H7 (cell line): ENCODE measurements around the gene PRPF19. TPM values are rescaled to one million over a fixed set of nuclear protein-coding genes. Genes with fewer than 3 reads are reported as not detected.

Experiments used
- DNase-seq: peaks from one replicate; pipeline ENCODE4 v3.0.0; 2012
- H3K27me3 ChIP-seq: 2 replicates; pipeline ENCODE4 v1.6.0; 2011; ENCODE audit warnings: mild to moderate bottlenecking, low read length; ENCODE audit not compliant: control insufficient read depth, insufficient read depth
- H3K36me3 ChIP-seq: replicated peaks from 2 replicates; pipeline ENCODE4 v1.5.1; 2011; ENCODE audit warnings: low read length; ENCODE audit not compliant: control insufficient read depth, insufficient read depth
- H3K4me3 ChIP-seq: 2 replicates; pipeline ENCODE4 v1.5.1; 2011; ENCODE audit warnings: low read depth, mild to moderate bottlenecking, control low read depth, low read length, moderate library complexity; ENCODE audit not compliant: insufficient read depth
- total RNA-seq: library from RNA; depleted of rRNA; stranded (reverse); fragments of >200 nt; shearing (Covaris generic); gene quantifications from 2 replicates; pipeline ENCODE4 v1.2.3, GENCODE V29; 2014

PRPF19 gene
- total RNA-seq, 1 experiment from 2014 or later, result 123 TPM

DNA sequence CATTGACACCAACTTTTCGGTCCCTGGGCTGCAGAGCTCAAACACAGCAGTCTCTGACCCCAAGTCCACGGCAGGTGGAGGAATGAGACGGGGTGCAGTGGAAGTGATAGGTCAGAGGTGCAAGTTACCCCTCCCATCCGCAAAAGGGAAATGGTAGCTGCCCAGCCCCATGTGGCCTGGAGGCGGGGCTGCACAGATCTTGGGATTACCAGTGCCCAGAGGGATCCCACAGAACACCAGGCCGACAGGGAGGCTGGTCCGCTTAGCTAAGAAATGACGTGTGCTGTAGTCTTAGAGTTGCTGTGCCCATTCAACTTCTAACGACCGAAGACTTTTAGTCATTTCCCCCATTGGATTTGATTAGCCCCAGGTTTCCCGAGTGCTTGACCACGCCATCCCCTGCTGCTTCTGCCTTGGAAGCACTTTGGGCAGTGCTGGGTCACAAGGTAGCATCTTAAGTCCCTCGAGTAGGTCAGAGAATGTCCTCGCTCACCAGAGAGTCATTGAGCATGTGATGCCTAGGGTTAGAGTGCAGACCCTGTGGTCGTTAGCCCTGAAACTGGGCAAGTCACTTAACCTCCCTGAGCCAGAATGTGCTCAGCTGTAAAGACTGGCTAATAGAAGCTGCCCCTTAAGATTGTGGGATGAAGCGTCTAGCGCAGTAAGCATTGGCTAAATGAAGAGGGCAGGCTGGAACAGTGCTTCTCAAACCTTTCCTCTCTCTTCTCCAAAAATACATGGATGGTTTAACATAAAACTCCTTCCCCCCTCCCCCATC, 54.9 kb downstream of the PRPF19 start:
- peaks cover 22% of the 10 kb centered on the region for H3K27me3 ChIP-seq
- peak; percentile 47 for DNase-seq
- peaks cover 18% of the 10 kb centered on the region for H3K36me3 ChIP-seq
- no peak overlapping the region for H3K4me3 ChIP-seq

DNA sequence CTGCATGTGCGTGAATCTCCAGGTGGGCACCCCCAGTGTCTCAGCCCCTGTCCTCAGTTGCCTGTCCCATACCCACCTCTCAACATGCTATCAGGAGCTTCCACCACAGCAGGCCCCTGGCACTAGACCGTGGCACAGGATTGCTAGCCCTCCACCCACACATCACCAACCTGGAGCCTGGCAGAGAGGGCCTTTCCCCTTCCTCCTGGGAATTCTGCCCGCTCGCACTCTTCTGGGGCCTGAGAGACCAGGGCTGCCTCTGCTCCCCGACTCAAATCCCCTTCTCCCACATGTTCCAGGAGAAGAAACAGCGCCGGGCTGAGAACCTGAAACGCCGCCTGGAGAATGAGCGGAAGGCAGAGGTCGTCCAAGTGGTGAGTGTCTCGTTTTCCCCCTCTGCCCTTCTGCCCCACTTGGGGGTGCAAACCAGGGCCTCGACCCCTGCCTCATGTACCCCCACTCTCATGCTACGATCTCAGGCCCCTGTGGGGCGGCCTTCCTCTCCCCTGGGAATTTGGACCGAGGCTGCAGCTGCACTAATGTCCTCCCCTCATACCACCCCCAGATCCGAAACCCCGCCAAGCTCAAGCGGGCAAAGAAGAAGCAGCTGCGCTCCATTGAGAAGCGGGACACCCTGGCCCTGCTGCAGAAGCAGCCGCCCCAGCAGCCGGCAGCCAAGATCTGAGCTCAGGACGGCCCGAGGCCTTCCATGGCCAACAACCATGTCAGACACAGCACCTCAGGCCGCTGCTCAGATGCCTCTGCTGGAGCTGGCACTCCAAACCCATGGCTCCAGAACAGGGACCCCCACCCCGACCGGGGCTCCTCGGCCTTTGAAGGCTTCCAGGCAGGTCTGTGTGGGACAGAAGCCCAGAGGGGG, 56.5 kb downstream of the PRPF19 start:
- peaks cover 18% of the 10 kb centered on the region for H3K36me3 ChIP-seq
- H3K4me3 ChIP-seq, result no peak overlapping the region
- H3K27me3 ChIP-seq, result peaks cover 20% of the 10 kb centered on the region
- no peak for DNase-seq

DNA sequence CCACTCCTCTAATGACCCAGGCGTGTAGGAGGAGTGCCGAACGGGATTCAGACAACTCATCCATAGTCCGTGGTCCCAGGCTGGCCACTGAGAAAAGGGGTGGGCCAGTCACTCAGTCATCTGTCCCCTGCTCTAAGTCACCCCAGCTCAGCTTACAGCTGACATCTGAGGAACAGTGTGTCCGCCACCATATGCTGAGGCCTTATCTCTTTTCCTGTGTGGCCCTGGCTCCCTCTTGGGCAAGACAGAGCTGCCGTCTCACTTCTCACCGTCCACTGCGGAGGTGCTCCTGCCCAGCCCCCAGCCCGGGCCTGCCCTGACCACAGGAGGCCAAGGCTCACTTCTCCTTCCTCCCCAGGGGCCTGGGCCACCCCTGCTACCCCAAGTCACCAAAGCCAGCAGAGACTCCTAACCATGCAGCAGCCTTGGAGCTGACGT, 57.7 kb downstream of the PRPF19 start:
- Histone ChIP-seq H3K27me3 (peaks cover 11% of the 10 kb centered on the region), H3K4me3 (no peak overlapping the region), H3K36me3 (peaks cover 18% of the 10 kb centered on the region)
- DNase-seq, result no peak

DNA sequence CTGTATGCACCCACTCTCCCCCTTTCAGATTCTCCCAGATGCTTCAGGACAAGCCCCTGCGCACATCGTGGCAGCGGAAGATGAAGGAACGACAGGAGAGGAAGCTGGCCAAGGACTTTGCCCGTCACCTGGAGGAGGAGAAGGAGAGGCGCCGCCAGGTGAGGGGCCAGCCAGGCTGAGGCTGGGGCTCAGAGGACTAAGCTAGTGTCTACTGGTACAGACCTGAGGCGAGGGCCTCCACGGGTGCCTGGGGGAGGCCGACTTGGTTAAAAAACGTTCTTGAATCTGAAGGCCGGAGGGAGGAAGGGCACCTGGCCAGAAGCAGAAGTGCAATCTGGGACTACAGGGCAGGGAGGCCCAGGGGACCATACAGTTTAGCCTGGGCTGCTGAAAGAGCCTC, 58.5 kb downstream of the PRPF19 start:
- Histone ChIP-seq H3K27me3 (peaks cover 5% of the 10 kb centered on the region), H3K4me3 (no peak overlapping the region), H3K36me3 (peaks cover 18% of the 10 kb centered on the region)
- no peak for DNase-seq

DNA sequence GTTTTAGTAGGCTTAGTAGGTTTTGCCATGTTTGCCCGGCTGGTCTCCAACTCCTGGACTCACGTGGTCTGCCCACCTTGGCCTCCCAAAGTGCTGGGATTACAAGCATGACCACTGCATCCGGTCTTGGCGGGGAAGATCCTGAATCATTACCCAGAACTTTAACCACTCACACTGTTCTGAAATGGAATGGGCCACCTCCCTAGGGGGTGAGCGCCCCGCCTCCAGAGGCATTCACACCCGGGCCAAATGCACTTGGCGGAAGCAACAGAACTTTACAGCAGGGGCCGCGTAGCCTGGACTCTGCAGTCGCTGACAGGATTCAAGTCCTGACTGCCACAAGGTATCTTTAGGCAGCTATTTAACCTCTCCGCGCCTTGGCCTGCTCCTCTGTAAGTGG, 59.1 kb downstream of the PRPF19 start:
- peaks cover 1% of the 10 kb centered on the region; the same call in 1 of the 2 replicates for H3K27me3 ChIP-seq

DNA sequence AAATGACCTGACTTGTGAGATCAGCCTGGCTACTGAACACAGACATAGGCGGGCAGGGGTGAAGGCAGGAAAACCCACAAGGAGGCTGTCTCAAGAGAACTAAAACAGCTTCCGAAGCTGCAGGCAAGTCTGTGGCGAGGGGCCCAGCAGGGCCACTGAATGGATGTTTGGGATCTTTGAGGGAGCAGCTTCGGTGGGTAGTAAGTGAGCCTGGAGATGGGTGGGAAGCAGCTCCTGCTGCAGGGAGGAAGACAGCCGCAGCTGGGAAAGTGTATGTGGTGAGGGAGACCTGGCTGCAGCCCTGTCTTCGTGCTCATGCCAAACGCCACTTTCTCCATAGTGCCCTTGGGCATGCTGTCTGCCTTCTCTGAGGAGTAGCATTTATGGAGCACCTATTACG, 61.0 kb downstream of the PRPF19 start:
- Histone ChIP-seq H3K27me3 (no peaks in the 10 kb centered on the region), H3K36me3 (peaks cover 11% of the 10 kb centered on the region), H3K4me3 (no peak overlapping the region)
- DNase-seq, result no peak

More for the DNA sequence above, 59.1 kb downstream of the PRPF19 start:
- Histone ChIP-seq H3K4me3 (no peak overlapping the region), H3K36me3 (peaks cover 18% of the 10 kb centered on the region)
- no peak for DNase-seq

DNA sequence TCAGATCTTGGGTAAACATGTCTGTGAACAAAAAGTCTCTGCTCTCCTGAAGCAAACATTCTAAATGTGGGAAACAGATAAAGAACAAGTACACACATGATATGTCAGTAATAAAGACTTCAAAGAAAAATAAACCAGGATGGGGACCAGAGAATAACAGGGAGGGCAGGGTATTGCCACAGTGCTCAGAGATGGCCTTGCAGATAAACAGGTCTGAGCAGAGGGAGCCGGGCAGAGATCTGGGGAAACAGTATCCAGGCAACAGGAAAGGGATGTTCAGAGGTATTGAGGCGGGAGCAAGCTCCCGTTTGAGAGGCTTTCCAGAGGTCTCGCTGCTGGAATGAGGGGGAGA, 61.5 kb downstream of the PRPF19 start:
- Histone ChIP-seq H3K36me3 (peaks cover 9% of the 10 kb centered on the region), H3K4me3 (no peak overlapping the region), H3K27me3 (no peaks in the 10 kb centered on the region)
- DNase-seq, result no peak

DNA sequence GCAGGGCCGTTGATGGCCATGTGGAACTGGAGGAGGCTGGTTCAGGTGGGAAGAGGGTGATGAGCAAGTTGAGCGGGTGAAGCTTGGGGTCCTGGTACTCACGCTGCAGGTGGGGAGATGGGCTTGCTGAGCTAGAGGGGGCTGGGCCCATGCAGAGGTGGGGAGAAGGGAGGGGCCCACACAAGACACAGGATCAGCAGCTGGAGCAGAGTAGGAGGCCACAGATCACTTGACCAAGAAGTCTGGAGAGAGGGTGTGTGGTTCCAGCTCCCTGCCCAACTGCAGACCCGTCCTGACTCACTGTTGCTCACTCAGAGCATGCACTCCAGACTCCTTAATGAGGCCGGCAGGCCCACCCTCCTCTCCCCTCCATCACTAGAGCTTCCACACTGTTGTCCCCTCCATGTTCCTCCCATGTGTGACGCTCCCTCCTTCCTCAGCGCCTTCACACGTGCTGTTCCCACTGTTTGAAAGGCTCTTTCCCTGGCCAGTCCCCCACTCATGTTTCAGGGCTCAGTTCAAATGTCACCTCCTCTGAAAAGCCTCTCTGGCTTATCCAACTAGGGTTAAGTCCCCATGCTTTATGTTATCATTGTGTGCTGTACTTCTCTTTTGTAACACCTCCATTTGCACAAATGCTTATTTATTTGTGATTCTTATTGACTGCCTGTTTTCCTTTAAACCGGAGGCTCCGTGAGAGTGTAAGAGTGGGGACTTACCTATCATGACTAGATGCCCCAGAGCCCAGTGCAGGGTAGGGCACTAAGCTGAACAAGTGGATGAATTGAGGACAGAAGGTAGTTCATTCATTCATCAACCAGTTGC, 62.1 kb downstream of the PRPF19 start:
- H3K27me3 ChIP-seq, result no peaks in the 10 kb centered on the region
- H3K36me3 ChIP-seq, result peaks cover 4% of the 10 kb centered on the region
- no peak for DNase-seq
- H3K4me3 ChIP-seq, result no peak overlapping the region

DNA sequence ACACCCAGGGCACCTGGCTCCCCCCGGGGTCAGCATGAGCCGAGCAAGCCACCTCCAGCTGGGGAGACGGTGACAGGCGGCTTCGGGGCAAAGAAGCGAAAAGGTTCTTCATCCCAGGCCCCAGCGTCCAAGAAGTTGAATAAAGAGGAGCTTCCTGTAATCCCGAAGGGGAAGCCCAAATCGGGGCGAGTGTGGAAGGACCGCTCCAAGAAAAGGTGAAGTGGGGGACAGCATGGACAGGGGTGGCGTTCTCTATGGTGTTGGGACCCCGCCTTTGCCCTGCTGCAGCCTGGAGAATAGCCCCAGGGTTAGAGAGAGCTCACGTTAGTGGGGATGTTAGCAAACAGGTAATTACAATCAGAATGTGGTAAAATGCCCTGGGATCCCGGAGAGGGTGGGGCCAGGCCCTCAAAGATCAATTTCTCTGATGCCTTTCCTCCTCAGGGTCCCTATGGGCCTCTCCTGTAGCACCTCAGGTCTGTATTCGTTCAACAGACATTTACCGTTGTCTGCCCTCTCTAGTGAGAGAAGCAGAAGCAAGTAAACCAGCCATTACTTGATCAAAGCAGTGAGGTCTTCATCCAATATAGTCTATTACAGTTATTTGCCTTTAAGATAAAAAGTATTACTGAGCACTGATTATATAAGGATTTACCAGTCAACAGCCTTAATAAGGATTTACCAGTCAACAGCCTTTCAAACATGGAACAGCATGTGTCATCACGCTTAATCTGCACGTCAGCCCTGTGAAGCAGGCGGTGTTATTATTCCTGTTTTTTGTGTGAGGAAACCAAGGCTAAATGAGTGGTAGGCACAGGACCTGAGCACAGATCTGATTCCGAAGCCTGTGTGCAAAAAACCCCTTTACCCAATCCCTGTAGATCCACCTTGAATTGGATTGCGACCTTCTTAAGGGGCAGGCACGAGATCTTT, 63.5 kb downstream of the PRPF19 start:
- DNase-seq, result peak; percentile 47
- Histone ChIP-seq H3K36me3 (no peaks in the 10 kb centered on the region; the same call in 1 of the 2 replicates), H3K4me3 (peak overlapping the region; percentile 88), H3K27me3 (no peaks in the 10 kb centered on the region)

DNA sequence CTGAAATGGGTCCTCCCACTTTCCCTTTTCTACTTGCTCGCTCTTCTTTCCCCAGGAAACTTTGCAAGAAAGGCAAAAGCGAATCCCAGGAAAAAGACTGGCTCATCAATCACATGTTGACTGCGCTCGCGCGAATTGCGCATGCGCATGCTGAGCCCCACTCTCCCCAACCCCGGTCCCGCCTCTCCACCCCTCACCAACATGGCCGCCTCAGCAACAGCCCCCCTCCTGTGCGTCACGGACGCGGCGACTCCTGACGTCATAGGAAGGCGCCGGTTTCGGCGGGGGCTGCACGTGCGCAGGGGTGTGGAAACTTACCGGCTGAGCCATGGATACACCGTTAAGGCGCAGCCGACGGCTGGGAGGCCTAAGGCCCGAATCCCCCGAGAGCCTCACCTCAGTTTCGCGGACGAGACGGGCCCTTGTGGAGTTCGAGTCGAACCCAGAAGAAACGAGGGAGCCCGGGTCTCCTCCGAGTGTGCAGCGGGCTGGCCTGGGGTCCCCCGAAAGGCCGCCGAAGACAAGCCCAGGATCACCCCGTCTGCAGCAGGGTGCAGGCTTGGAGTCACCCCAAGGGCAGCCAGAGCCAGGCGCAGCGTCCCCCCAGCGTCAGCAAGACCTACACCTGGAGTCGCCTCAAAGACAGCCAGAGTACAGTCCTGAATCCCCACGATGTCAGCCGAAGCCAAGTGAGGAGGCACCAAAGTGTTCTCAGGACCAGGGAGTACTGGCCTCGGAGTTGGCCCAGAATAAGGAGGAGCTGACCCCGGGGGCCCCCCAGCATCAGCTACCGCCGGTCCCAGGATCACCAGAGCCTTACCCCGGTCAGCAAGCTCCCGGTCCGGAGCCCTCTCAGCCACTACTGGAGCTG, 64.4 kb downstream of the PRPF19 start, which contains the start of gene CCDC86:
TSS of gene CCDC86 (plus strand) at position 317 of the 871 bp plus-strand sequence. CDS start at position 329, 12 bp downstream.
- DNase-seq, result peak; percentile 99
- Histone ChIP-seq H3K36me3 (no peaks in the 10 kb centered on the region; the same call in 1 of the 2 replicates), H3K27me3 (peaks cover 1% of the 10 kb centered on the region; the same call in 1 of the 2 replicates), H3K4me3 (peak within 1 kb of the TSS; percentile 88)
